SHP77 treated with DMSO at 0.1 percent for 48 hours (cell line): ENCODE results near the gene PADI2.

Experiments used
- DNase-seq: peaks from one replicate; lab custom pipeline; 2025; lab: John Stamatoyannopoulos, UW

PADI2 gene

GRCh38 chr1:17018849-17019248 is 100.4 kb downstream of the PADI2 start:
- no peak for DNase-seq

- no peak for DNase-seq
These were observed 101.8 kb downstream of the PADI2 start for GRCh38 chr1:17017435-17017834.
